GM18526 (cell line): ENCODE results near the gene TNS1.

Source experiments
- POLR2A ChIP-seq: IDR thresholded peaks from 3 replicates; pipeline ENCODE4 v1.6.1; 2011; ENCODE audit not compliant: insufficient read length; ENCODE audit errors: extremely low read depth

Gene TNS1

DNA sequence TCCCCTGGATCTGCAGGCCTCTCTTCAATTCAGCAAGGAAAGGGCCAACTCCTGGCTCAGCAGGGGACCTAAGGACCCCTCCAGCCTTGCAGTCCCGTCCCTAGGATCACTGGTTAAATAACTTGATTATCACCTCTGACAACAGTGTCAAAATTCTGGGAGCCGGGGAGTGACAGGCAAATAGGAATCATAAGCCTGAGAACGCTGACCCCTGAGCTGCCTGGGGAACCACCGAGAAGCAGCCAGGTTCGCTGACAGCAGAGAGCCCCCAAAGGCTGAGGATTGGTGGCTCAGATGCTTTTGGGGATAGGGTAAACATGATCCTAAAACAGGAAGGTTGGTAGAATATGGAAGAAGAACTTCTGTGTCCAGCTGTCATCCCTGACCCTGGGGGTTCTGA lies 17.5 kb upstream of the TNS1 start:
- TF ChIP-seq POLR2A = no peak

DNA sequence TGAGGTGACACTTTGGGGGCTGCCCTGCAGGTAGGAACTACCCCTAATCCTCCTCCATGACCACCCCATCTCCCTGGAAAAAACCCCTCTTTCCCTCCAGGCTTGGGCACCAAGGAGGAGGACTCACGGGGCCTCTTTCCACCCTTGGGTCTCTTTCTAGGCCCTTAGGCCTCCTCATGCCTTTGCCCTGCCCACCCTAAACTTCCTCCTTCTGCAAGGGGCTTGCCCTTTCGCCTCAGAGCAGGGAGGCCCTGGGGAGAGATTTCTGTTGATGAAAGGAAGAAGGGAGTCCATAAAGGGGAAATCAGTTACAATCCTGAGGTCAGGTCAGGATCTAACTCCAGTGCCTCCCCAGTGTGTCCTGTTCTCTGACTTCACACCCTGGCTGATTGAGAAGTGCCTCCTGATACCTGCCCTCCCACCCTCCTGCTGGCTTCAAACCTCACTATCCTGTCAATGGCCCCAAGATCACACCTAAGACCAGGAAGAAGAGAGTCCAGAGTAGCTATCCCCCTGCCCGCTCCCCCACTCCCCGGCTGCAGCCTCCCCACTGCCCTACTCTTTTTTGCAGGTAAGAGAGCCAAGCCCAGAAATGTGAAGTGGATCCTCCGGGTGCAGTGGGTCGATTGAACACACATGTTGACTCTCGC lies 16.7 kb upstream of the TNS1 start:
- no peak for TF ChIP-seq POLR2A

- no peak for TF ChIP-seq POLR2A
Measured at GRCh38 chr2:218017211-218018053, 14.6 kb upstream of the TNS1 start.

DNA sequence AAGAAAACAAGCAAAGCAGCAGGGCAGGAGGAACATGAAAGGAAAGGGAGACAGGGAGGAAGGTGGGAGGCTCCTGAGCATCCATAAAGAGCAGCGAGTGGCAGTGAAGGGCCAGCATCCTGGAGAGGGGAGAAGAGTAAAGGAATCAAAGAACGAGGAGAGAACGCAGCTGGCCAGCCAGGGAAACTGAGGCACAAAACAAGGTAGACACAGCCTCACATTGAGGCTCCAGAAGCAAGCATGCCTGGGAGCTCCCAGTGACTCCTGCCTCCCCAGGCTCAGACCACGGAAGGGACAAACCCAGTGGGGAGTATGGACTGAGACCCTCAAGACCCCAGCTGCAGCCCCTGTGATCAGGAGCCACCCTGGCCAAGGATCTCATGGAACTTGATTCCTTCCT lies 14.0 kb upstream of the TNS1 start:
- TF ChIP-seq POLR2A = no peak

DNA sequence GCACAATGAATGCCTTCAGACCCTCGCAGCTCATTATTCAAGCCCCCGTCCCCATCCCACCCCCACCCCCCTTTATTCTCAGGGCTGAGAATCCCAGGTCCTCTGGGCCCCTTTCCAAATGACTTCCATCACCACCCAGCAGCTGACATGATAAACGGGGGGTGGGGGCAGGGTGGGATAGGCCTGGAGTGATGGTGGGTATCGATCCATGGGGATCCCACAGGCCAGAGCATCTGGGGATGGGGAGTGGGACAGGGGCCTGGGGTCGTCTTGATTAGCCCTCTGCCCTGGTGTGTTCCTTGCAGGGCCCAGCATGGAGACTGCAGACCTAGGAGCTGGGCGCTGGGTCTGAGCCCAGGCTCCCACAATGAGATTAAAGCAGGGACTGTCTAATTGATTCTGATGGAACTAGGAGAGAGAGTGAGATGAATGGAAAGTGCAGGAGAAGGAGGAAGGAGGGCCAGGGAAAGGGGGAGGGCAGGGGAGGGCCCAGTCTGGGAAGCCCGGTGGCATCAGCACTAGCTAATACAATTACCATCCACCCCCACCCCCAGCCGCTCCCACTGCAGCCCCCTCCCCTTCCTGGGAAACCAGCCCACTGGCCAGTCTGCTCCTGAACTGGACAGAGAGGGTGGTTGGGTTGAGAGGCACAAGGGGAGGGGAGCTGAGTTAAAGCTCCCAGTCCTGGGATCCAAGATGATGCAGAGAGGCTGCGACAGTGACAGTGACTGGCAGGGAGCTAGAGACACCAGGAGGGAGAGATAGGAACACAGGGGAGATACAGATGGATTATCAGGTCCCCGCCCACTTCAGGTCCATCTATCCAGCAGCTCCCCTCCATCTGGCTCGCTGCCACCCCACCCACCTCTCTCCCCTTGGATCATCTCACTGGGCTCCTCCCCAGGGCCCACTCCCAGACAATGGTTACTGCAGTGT lies 13.1 kb upstream of the TNS1 start:
- TF ChIP-seq POLR2A = no peak

GRCh38 chr2:218014706-218015585 lies 12.2 kb upstream of the TNS1 start:
- no peak for TF ChIP-seq POLR2A

DNA sequence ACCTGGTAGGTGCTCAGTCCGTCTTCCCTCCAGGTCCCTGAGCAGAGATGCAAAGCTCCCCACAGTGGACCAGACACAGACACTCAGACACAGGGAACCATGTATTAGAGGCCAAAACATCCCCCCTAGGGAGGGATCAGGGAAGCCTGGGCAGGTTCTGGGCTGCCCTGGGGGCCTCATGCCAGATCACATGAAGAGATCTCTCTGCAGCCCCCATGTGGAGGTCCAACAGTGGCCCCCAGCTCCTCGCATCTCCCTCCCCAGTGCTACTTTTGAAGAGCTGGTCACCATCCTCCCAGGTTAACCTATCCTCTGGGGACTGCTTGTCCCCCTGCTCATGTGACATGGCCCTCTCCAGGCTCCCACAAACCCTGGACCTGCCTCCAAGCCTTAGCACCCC lies 10.5 kb upstream of the TNS1 start:
- no peak for TF ChIP-seq POLR2A

- no peak for TF ChIP-seq POLR2A
Measured at GRCh38 chr2:218012284-218012683, 9.5 kb upstream of the TNS1 start.

- no peak for TF ChIP-seq POLR2A
Measured at GRCh38 chr2:218011653-218012040, 8.9 kb upstream of the TNS1 start.

GRCh38 chr2:218010984-218011652 lies 8.3 kb upstream of the TNS1 start:
- TF ChIP-seq POLR2A = no peak

GRCh38 chr2:218010140-218010983 lies 7.6 kb upstream of the TNS1 start:
- no peak for TF ChIP-seq POLR2A

DNA sequence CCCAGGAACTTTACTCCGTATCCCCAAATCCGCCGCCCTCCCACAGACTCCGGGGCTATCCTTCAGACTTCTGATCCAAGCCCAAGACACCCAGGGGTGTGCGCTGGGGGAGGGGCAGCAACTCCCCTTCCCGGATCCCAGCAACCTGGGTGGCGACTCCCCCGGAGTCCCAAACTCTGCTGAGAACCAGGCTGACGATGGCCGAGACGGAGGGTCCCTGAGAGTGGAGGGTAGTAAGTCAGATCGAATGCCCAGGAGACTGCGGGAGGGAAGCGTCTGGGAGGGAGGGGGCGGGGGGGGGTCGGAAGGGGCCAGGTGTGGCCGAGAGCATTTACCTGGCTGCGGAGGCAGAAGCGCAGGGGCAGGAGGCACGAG lies 7.0 kb upstream of the TNS1 start:
- no peak for TF ChIP-seq POLR2A

DNA sequence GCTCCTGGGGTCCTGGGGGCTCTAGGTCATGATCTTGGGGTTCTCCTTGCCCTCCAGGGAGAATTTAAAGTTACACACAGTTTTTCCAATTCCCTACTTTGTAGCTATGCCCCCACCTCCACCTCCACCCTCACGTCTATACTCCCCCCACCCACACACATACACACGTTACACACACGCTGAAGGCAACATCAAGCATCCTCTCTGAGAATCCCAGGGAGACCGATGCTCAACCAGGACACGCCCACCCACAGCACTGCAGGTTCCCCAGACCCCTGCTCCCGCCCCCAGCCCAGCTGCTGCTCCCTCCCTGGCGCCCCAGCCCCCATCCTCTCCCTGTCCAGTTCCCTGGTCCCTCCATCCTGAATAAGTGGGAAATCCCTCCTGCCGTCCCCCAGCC lies 6.4 kb upstream of the TNS1 start:
- TF ChIP-seq POLR2A = no peak
